Spinal cord (tissue), 10 donors: Measurements from ENCODE around the gene SGSM1. TPM values are rescaled to one million over a fixed set of nuclear protein-coding genes. Genes with fewer than 3 reads are reported as not detected.

Experiments used
- DNase-seq, 6 donors: peaks; one replicate each; pipeline versions ENCODE4 v3.0.0 to v3.0.0-alpha.2; 2013 to 2015; ENCODE audit warnings: low spot score in 6 of 6, low read depth in 4 of 6
- H3K27ac ChIP-seq: one replicate; pipeline ENCODE4 v1.5.1; 2013; ENCODE audit warnings: low read depth, low read length, control low read depth
- H3K27me3 ChIP-seq: one replicate; pipeline ENCODE4 v1.6.1; 2013; ENCODE audit warnings: low read length; ENCODE audit not compliant: control insufficient read depth, insufficient read depth
- H3K36me3 ChIP-seq: one replicate; pipeline ENCODE4 v1.6.1; 2013; ENCODE audit warnings: low read length; ENCODE audit not compliant: control insufficient read depth, insufficient read depth
- H3K4me1 ChIP-seq: one replicate; pipeline ENCODE4 v1.6.1; 2013; ENCODE audit warnings: low read length; ENCODE audit not compliant: control insufficient read depth, insufficient read depth
- H3K4me3 ChIP-seq: one replicate; pipeline ENCODE4 v1.5.1; 2013; ENCODE audit warnings: low read depth, low read length, control low read depth
- H3K9me3 ChIP-seq: one replicate; pipeline ENCODE4 v1.6.1; 2013; ENCODE audit warnings: low read length; ENCODE audit not compliant: control insufficient read depth, insufficient read depth
- WGBS: methylation state at CpG from one replicate; pipeline ENCODE4 v1.1.5; 2013; ENCODE audit warnings: missing lambda C conversion rate; ENCODE audit not compliant: insufficient coverage; 5-methylcytosine and 5-hydroxymethylcytosine counted together
- polyA plus RNA-seq, 2 donors: library from polyadenylated mRNA; unstranded; fragments of 120-200 nt; gene quantifications; one replicate each; pipeline ENCODE4 v1.2.1, GENCODE V29; 2013; ENCODE audit not compliant: insufficient read length in 2 of 2
- total RNA-seq, 2 donors: library from RNA; depleted of rRNA in 1 of 2; stranded (reverse); fragments of 120-200 nt in 1 of 2; fragments of >200 nt in 1 of 2; gene quantifications; one replicate each; pipeline versions ENCODE4 v1.2.3 to v1.2.4, GENCODE V29; 2013 to 2014
- donor health status: healthy.

SGSM1 gene
- total and polyA plus RNA-seq, 4 donors, result 6.3 to 20.0 (median 13.4) TPM

GRCh38 chr22:24953384-24954113 is 147.5 kb downstream of the SGSM1 start:
- Histone ChIP-seq H3K27me3 (no peaks in the 10 kb centered on the region), H3K27ac (peak overlapping the region; percentile 83), H3K36me3 (no peaks in the 10 kb centered on the region), H3K4me1 (peaks cover 40% of the 10 kb centered on the region), H3K9me3 (no peaks in the 10 kb centered on the region), H3K4me3 (peak overlapping the region; percentile 72)
- 4% methylated on average over 45 of the region's 47 CpGs for WGBS
- DNase-seq, result peak in 1 of 6 donors; percentile 31

DNA sequence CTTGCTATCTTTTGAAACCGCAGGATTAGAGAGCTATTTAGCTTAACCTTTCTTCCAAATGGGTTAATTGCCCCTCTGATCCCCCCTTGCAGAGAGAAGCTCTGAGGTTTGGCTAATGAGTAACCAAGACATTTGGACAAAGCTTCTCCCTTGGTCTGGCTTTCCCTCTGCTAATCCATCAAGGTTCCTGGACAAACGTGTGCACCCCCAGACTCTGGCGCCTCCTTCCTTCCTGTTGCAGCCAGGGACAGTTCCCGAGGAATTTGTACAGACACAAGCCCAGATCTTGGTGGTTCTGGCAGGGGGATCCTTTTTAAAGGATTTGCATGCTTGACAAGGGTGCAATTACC is 148.1 kb downstream of the SGSM1 start:
- DNase-seq, result peak in 2 of 6 donors; percentile 62 to 66
- H3K9me3 ChIP-seq, result no peaks in the 10 kb centered on the region
- 10% methylated on average over 3 of the region's 4 CpGs for WGBS
- H3K36me3 ChIP-seq, result no peaks in the 10 kb centered on the region
- peak overlapping the region; percentile 72 for H3K4me3 ChIP-seq
- H3K27me3 ChIP-seq, result no peaks in the 10 kb centered on the region
- H3K4me1 ChIP-seq, result peaks cover 40% of the 10 kb centered on the region
- H3K27ac ChIP-seq, result peak overlapping the region; percentile 31

GRCh38 chr22:24954856-24955255 is 148.8 kb downstream of the SGSM1 start:
- DNase-seq, result no peak
- no peaks in the 10 kb centered on the region for H3K36me3 ChIP-seq

DNA sequence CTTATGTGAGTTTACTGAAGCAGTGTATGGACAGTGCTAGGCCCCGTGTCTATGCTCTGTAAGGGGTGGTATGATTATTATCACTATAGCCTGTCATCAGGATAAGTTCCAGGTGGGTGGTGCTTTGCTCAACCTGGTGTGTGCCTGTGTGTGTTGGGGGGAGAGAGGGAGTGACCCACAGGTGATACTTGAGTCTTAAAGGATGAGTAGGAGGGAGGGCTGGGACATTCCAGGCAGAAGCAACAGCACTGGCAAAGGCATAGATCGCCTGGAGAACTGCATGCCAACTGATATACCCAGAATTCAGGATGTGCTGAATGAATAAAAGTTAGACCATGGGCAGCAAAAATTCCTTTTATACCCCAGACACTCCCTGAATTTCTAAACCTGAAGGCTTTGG is 151.0 kb downstream of the SGSM1 start:
- Histone ChIP-seq H3K4me1 (peaks cover 29% of the 10 kb centered on the region), H3K4me3 (no peak overlapping the region), H3K27me3 (no peaks in the 10 kb centered on the region), H3K36me3 (no peaks in the 10 kb centered on the region), H3K9me3 (no peaks in the 10 kb centered on the region), H3K27ac (no peak overlapping the region)
- WGBS, result 91% methylated on average over 1 of the region's 2 CpGs
- DNase-seq, result no peak

More at GRCh38 chr22:24954856-24955255, 148.8 kb downstream of the SGSM1 start:
- no peaks in the 10 kb centered on the region for H3K9me3 ChIP-seq
- H3K27me3 ChIP-seq, result no peaks in the 10 kb centered on the region
- no peak overlapping the region for H3K4me3 ChIP-seq
- H3K27ac ChIP-seq, result no peak overlapping the region
- peaks cover 40% of the 10 kb centered on the region for H3K4me1 ChIP-seq
- 80% methylated on average over 2 of the region's 8 CpGs for WGBS

- no peak overlapping the region for H3K27ac ChIP-seq
- no peak for DNase-seq
- no peak overlapping the region for H3K4me3 ChIP-seq
- H3K36me3 ChIP-seq, result no peaks in the 10 kb centered on the region
- WGBS, result 69% methylated on average over 11 of the region's 11 CpGs
- H3K4me1 ChIP-seq, result peaks cover 4% of the 10 kb centered on the region
- no peaks in the 10 kb centered on the region for H3K9me3 ChIP-seq
- no peaks in the 10 kb centered on the region for H3K27me3 ChIP-seq
These were observed 155.3 kb downstream of the SGSM1 start for GRCh38 chr22:24961217-24961844.

DNA sequence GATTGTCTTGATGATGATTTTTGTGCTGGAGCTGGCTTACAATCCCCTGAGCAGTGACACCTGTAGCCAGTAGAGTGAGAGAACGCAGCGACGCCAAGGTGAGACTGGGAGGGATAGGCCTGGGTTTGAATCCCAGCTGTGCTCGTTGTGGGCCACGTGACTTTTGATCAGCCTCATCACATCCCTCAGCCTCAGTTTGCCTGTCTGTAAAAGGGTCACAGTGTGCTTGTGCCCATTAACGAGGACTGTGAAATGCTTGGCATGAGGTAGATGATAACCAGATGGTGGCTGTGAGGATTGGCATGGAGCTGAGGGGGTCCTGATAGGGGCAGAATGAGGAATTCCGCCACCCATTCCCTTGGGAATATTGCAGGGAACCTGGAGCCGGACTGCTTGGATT is 156.1 kb downstream of the SGSM1 start:
- H3K4me1 ChIP-seq, result peaks cover 5% of the 10 kb centered on the region
- H3K36me3 ChIP-seq, result no peaks in the 10 kb centered on the region
- H3K27me3 ChIP-seq, result no peaks in the 10 kb centered on the region
- no peak overlapping the region for H3K27ac ChIP-seq
- no peaks in the 10 kb centered on the region for H3K9me3 ChIP-seq
- DNase-seq, result no peak
- WGBS, result 93% methylated on average over 6 of the region's 8 CpGs
- H3K4me3 ChIP-seq, result no peak overlapping the region

DNA sequence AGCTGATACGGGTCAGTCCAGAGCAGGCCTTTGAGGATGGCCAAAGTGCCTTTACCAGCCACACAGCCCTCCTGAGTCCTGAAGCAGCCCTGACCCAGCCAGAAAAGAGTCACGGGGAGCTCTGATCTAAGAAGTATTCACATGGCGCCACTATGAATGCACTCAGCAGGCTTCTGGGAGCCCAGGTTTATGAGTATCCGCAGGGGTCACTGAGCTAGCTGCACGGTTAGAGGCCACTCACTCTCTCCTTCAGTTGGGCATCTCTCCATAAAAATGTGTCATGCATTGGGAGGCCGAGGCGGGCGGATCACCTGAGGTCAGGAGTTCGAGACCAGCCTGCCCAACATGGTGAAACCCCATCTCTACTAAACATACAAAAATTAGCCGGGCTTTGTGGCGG is 156.8 kb downstream of the SGSM1 start:
- 89% methylated on average over 11 of the region's 11 CpGs for WGBS
- DNase-seq, result no peak
- H3K4me1 ChIP-seq, result peaks cover 9% of the 10 kb centered on the region
- no peak overlapping the region for H3K4me3 ChIP-seq
- no peaks in the 10 kb centered on the region for H3K27me3 ChIP-seq
- no peak overlapping the region for H3K27ac ChIP-seq
- no peaks in the 10 kb centered on the region for H3K9me3 ChIP-seq
- no peaks in the 10 kb centered on the region for H3K36me3 ChIP-seq

GRCh38 chr22:24964441-24964840 is 158.4 kb downstream of the SGSM1 start:
- no peaks in the 10 kb centered on the region for H3K27me3 ChIP-seq
- 100% methylated on average over 1 of the region's 3 CpGs for WGBS
- H3K27ac ChIP-seq, result no peak overlapping the region

DNA sequence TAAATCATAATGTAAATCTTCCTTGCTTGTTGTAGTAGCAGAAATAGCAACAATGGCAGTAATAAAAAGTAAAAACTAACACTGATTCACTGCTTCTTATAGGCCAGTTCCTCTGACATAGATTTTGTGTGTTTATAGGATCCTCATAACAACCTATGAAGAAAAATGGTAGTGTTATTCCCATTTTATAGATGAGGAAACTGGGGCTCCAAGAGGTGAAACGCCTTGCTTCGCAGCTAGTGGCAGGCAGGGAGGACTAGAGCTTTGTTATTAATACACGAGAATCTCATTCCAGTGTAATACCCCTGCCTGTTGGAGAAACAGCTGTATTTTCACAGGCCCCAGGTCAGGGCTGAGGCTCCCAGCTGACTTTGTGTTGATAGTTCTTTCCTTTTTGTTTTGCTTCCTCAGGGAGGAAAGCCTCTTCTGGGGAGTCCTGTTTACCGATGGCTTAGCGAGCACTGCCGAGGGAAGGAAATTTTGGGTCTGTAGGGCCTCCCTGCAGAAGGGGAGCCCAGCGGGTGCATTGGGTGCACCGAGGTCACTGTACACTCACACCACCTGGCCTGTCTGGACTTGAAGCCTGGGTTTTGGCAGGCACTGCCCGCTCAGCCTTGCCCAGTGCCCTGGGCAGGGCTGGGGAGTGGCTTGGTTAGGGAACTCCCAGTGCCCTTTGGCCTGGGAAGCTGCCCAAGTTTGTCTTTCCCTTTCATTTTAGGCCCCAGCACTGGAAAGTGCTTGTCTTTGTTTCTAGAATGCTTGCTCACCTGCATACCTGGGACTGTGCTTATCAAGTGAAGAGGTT is 160.0 kb downstream of the SGSM1 start:
- WGBS, result 75% methylated on average over 5 of the region's 9 CpGs
- Histone ChIP-seq H3K4me1 (peaks cover 23% of the 10 kb centered on the region), H3K27me3 (no peaks in the 10 kb centered on the region), H3K36me3 (no peaks in the 10 kb centered on the region), H3K9me3 (no peaks in the 10 kb centered on the region), H3K27ac (no peak overlapping the region), H3K4me3 (no peak overlapping the region)
- peak in 1 of 6 donors; percentile 73 for DNase-seq

More at GRCh38 chr22:24964441-24964840, 158.4 kb downstream of the SGSM1 start:
- peaks cover 16% of the 10 kb centered on the region for H3K4me1 ChIP-seq
- DNase-seq, result no peak
- H3K36me3 ChIP-seq, result no peaks in the 10 kb centered on the region
- no peak overlapping the region for H3K4me3 ChIP-seq
- no peaks in the 10 kb centered on the region for H3K9me3 ChIP-seq
